Activated naive CD8-positive, alpha-beta T cell treated with anti-CD3 and anti-CD28 coated beads for 36 hours (primary cell): ENCODE measurements around the gene GP2. TPM values are rescaled to one million over a fixed set of nuclear protein-coding genes. Genes with fewer than 3 reads are reported as not detected.

Experiments
- DNase-seq: peaks from one replicate; pipeline ENCODE4 v3.0.0; 2021
- H3K27ac Mint-ChIP-seq: one replicate; pipeline ENCODE4 v1.8.0; 2022; ENCODE audit warnings: mild to moderate bottlenecking, moderate library complexity, mixed read lengths
- H3K27me3 Mint-ChIP-seq: one replicate; pipeline ENCODE4 v1.8.0; 2022; ENCODE audit warnings: mild to moderate bottlenecking, mixed read lengths
- H3K36me3 Mint-ChIP-seq: one replicate; pipeline ENCODE4 v1.8.0; 2021; ENCODE audit warnings: mild to moderate bottlenecking, mixed read lengths
- H3K4me1 Mint-ChIP-seq: one replicate; pipeline ENCODE4 v1.8.0; 2021; ENCODE audit warnings: mixed read lengths
- H3K4me3 Mint-ChIP-seq: one replicate; pipeline ENCODE4 v1.8.0; 2022; ENCODE audit warnings: mild to moderate bottlenecking, moderate library complexity, mixed read lengths
- H3K9me3 Mint-ChIP-seq: one replicate; pipeline ENCODE4 v1.8.0; 2022; ENCODE audit warnings: mixed read lengths
- total RNA-seq, 2 experiments: library from RNA; stranded (reverse); gene quantifications; one replicate each; pipeline ENCODE4 v1.2.3, GENCODE V29; 2021

GP2 gene
- total RNA-seq, 2 experiments from 2014 or later, result not detected

- Mint-ChIP-seq H3K36me3 (no peaks in the 10 kb centered on the region), H3K9me3 (no peaks in the 10 kb centered on the region), H3K4me1 (no peaks in the 10 kb centered on the region), H3K27ac (no peak overlapping the region), H3K27me3 (peaks cover 12% of the 10 kb centered on the region), H3K4me3 (no peak overlapping the region)
- no peak for DNase-seq
These were observed 24.9 kb downstream of the GP2 start for GRCh38 chr16:20302389-20302788.

- no peak overlapping the region for H3K4me3 Mint-ChIP-seq
- H3K36me3 Mint-ChIP-seq, result no peaks in the 10 kb centered on the region
- no peak overlapping the region for H3K27ac Mint-ChIP-seq
- H3K4me1 Mint-ChIP-seq, result no peaks in the 10 kb centered on the region
- DNase-seq, result no peak
- H3K9me3 Mint-ChIP-seq, result no peaks in the 10 kb centered on the region
- H3K27me3 Mint-ChIP-seq, result peaks cover 12% of the 10 kb centered on the region
These were observed 25.5 kb downstream of the GP2 start for GRCh38 chr16:20301840-20302239.

- DNase-seq, result peak; percentile 16
- no peak overlapping the region for H3K4me3 Mint-ChIP-seq
- H3K9me3 Mint-ChIP-seq, result no peaks in the 10 kb centered on the region
- H3K4me1 Mint-ChIP-seq, result no peaks in the 10 kb centered on the region
- H3K27ac Mint-ChIP-seq, result no peak overlapping the region
- H3K36me3 Mint-ChIP-seq, result no peaks in the 10 kb centered on the region
- H3K27me3 Mint-ChIP-seq, result peaks cover 12% of the 10 kb centered on the region
These were observed 26.8 kb downstream of the GP2 start for GRCh38 chr16:20300312-20301097.

- Mint-ChIP-seq H3K4me3 (no peak overlapping the region), H3K27me3 (peaks cover 7% of the 10 kb centered on the region)
These were observed 28.9 kb downstream of the GP2 start for GRCh38 chr16:20298452-20298851.

GRCh38 chr16:20291208-20292206 lies 35.8 kb downstream of the GP2 start:
- no peaks in the 10 kb centered on the region for H3K9me3 Mint-ChIP-seq
- no peaks in the 10 kb centered on the region for H3K36me3 Mint-ChIP-seq
- peaks cover 12% of the 10 kb centered on the region for H3K27me3 Mint-ChIP-seq
- no peak overlapping the region for H3K27ac Mint-ChIP-seq
- no peak for DNase-seq
- no peak overlapping the region for H3K4me3 Mint-ChIP-seq
- H3K4me1 Mint-ChIP-seq, result no peaks in the 10 kb centered on the region

More at GRCh38 chr16:20298452-20298851, 28.9 kb downstream of the GP2 start:
- no peaks in the 10 kb centered on the region for H3K4me1 Mint-ChIP-seq
- H3K27ac Mint-ChIP-seq, result no peak overlapping the region
- H3K9me3 Mint-ChIP-seq, result no peaks in the 10 kb centered on the region
- DNase-seq, result no peak
- H3K36me3 Mint-ChIP-seq, result no peaks in the 10 kb centered on the region

GRCh38 chr16:20289571-20289970 lies 37.7 kb downstream of the GP2 start:
- H3K4me3 Mint-ChIP-seq, result no peak overlapping the region
- no peaks in the 10 kb centered on the region for H3K4me1 Mint-ChIP-seq
- DNase-seq, result no peak
- no peaks in the 10 kb centered on the region for H3K9me3 Mint-ChIP-seq
- H3K27ac Mint-ChIP-seq, result no peak overlapping the region
- peaks cover 12% of the 10 kb centered on the region for H3K27me3 Mint-ChIP-seq
- no peaks in the 10 kb centered on the region for H3K36me3 Mint-ChIP-seq

- DNase-seq, result no peak
- no peaks in the 10 kb centered on the region for H3K4me1 Mint-ChIP-seq
- H3K27ac Mint-ChIP-seq, result no peak overlapping the region
- no peaks in the 10 kb centered on the region for H3K36me3 Mint-ChIP-seq
- no peak overlapping the region for H3K4me3 Mint-ChIP-seq
- no peaks in the 10 kb centered on the region for H3K9me3 Mint-ChIP-seq
- peaks cover 4% of the 10 kb centered on the region for H3K27me3 Mint-ChIP-seq
These were observed 41.3 kb downstream of the GP2 start for GRCh38 chr16:20285993-20286499.

GRCh38 chr16:20280259-20280658 lies 47.1 kb downstream of the GP2 start:
- Mint-ChIP-seq H3K27ac (no peak overlapping the region), H3K36me3 (no peaks in the 10 kb centered on the region), H3K4me1 (no peaks in the 10 kb centered on the region), H3K27me3 (peaks cover 3% of the 10 kb centered on the region), H3K4me3 (no peak overlapping the region), H3K9me3 (no peaks in the 10 kb centered on the region)
- DNase-seq, result no peak

DNA sequence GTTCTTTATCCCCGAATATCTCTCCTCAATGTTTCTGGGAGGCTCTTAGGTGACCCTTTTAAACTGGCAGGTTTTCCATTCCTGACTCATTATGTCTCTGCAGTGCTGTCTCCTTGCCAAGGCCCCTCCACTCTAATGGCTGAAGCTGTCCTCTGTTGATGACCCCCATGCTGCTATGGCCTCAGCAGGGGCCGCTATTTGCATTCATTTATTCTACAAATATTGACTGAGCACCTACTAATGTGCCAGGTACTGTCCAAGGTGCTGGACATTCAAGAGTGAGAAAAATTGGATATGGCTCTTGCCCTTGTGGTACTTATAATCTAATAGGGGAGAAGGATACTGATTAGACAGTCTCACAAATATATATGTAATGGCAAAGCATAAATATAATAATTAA lies 55.4 kb downstream of the GP2 start:
- Mint-ChIP-seq H3K4me1 (no peaks in the 10 kb centered on the region), H3K36me3 (no peaks in the 10 kb centered on the region), H3K27me3 (no peaks in the 10 kb centered on the region), H3K9me3 (no peaks in the 10 kb centered on the region), H3K4me3 (no peak overlapping the region), H3K27ac (no peak overlapping the region)
- DNase-seq, result no peak

DNA sequence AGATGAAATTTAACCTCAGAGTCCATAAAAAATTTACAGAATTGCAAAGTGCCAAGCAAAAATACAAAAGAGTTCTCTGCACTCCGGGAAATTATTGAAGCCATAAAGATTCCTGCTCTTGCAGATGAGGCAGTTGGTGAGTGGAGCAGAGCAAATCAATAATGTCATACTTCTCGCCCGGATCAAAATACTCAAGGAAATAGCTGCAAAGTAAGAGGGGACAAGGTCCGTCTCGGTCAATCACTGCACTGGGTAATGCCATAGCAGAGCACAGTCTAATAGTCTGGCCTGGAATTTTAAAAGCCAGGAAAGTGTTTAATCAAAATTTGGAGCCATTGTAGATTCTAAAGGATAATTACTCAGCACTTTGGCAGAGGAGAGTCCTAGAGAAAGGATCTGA lies 58.9 kb downstream of the GP2 start:
- no peaks in the 10 kb centered on the region for H3K4me1 Mint-ChIP-seq
- peaks cover 4% of the 10 kb centered on the region for H3K27me3 Mint-ChIP-seq
- H3K36me3 Mint-ChIP-seq, result no peaks in the 10 kb centered on the region
- H3K4me3 Mint-ChIP-seq, result no peak overlapping the region
- H3K27ac Mint-ChIP-seq, result no peak overlapping the region
- DNase-seq, result no peak
- no peaks in the 10 kb centered on the region for H3K9me3 Mint-ChIP-seq

- Mint-ChIP-seq H3K27ac (no peak overlapping the region), H3K36me3 (no peaks in the 10 kb centered on the region), H3K4me1 (no peaks in the 10 kb centered on the region), H3K9me3 (no peaks in the 10 kb centered on the region), H3K4me3 (no peak overlapping the region), H3K27me3 (peaks cover 9% of the 10 kb centered on the region)
- DNase-seq, result no peak
These were observed 62.3 kb downstream of the GP2 start for GRCh38 chr16:20265019-20265418.

- Mint-ChIP-seq H3K9me3 (peaks cover 2% of the 10 kb centered on the region), H3K4me1 (no peaks in the 10 kb centered on the region), H3K36me3 (no peaks in the 10 kb centered on the region), H3K4me3 (no peak overlapping the region), H3K27me3 (peaks cover 14% of the 10 kb centered on the region), H3K27ac (no peak overlapping the region)
- no peak for DNase-seq
These were observed 64.0 kb downstream of the GP2 start for GRCh38 chr16:20263138-20263855.

GRCh38 chr16:20262248-20262647 lies 65.1 kb downstream of the GP2 start:
- H3K4me1 Mint-ChIP-seq, result no peaks in the 10 kb centered on the region
- no peak overlapping the region for H3K4me3 Mint-ChIP-seq
- H3K36me3 Mint-ChIP-seq, result no peaks in the 10 kb centered on the region
- H3K9me3 Mint-ChIP-seq, result peaks cover 2% of the 10 kb centered on the region
- no peak overlapping the region for H3K27ac Mint-ChIP-seq
- DNase-seq, result no peak
- peaks cover 14% of the 10 kb centered on the region for H3K27me3 Mint-ChIP-seq

DNA sequence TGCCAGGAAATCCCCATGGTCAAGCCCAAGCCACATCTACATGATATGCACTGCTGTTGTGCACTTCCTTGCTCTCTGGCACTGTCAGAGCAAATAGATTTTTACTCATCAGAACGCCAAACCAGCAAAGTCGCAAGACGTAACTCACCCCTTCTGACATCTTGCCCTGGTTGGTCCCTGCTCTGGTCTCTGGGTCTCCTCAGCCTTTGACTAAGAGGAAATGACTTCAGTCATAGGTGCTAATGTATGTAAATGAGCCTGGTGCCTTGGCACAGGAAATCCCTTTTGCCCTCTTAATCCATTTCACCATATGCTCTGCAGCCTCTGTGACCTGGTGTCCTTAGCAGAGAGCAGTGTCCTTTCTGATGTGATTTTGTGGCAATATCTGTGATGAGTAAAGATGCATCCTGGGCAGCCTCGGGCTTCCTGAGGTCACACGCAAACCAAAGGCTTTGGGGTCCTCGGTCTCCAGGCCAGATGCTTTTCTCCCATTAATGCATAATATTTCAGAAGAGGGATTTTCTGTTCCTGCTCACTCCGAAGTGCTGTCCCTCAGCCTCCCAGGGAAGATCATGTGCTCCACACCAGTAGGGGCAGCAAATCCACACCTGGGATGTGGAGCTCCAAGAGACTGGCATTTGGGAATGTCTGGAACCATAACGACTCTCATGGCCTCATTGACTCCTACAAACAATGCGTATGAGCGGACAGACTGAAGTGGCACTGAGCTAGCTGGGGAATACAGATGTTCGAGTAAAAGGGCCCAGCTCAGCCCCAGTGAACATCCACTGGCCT lies 66.9 kb downstream of the GP2 start:
- H3K4me1 Mint-ChIP-seq, result no peaks in the 10 kb centered on the region
- H3K4me3 Mint-ChIP-seq, result no peak overlapping the region
- DNase-seq, result no peak
- H3K27me3 Mint-ChIP-seq, result peaks cover 14% of the 10 kb centered on the region
- no peak overlapping the region for H3K27ac Mint-ChIP-seq
- peaks cover 2% of the 10 kb centered on the region for H3K9me3 Mint-ChIP-seq
- no peaks in the 10 kb centered on the region for H3K36me3 Mint-ChIP-seq
